ENCODE data around the gene SYT9.

GRCh38 chr11:7451952-7452494 lies 200.3 kb downstream of the SYT9 start:
- TF ChIP-seq CTCF (IDR thresholded peaks at IDR 0.05; ENCODE audit: extremely low read depth in 1 of 2, insufficient read depth in 1 of 2, low read depth in 1 of 2, low read length in 2 of 2) = no peak
- TF ChIP-seq MYC (IDR thresholded peaks at IDR 0.05; ENCODE audit: low read depth, low read length) = no peak
- TF ChIP-seq POLR2A (IDR thresholded peaks at IDR 0.05; ENCODE audit: low read depth, low read length) = no peak
- TF ChIP-seq MAX (IDR thresholded peaks at IDR 0.05; ENCODE audit: insufficient read depth, insufficient read length) = no peak
- TF ChIP-seq EZH2 (IDR thresholded peaks at IDR 0.05; ENCODE audit: borderline replicate concordance, low read depth, low read length, severe bottlenecking) = no peak

Measured in endothelial cell of umbilical vein (primary cell).